HG02623 (cell line): ENCODE results near the gene USP20.

ENCODE experiments used
- ATAC-seq: cut with Tn5 transposase; IDR thresholded peaks from one replicate; pipeline ENCODE4 v1.9.1; 2021; ENCODE audit warnings: moderate library complexity; ENCODE audit not compliant: unreplicated experiment

Gene USP20

GRCh38 chr9:129871046-129871445, 35.8 kb downstream of the USP20 start:
- no peak for ATAC-seq

DNA sequence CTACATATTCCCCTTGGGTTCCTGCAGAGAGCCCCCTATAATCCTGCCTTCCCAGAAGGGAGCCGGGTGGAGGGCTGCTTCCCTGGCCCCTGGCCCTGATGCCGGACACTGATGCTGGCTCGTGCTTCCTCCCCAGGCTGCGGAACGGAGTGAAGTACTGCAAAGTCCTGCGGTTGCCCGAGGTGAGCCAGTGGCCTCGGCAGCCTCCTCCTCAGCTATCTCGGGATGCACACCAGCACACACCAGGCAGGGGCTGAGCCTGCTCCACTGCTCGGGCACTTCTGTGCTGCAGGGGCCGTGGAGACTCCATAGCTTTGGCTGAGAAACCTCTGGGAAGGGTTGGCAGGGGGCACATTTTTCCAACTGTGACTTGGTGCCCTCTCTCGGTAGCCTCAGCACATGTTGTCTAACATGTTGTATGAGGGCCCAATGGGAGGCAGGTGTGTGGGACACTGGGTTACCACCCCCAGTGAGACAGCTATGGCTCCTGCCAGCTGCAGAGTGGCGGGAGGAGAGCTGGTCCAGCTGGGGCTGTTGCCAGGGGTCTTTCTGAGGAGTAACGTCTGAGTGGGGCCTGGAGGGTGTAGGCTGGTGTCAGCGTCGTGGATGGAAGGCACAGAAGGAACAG, 38.4 kb downstream of the USP20 start:
- ATAC-seq = no peak

GRCh38 chr9:129874261-129875101, 39.2 kb downstream of the USP20 start:
- ATAC-seq = no peak

GRCh38 chr9:129875181-129875611, 39.9 kb downstream of the USP20 start:
- no peak for ATAC-seq

DNA sequence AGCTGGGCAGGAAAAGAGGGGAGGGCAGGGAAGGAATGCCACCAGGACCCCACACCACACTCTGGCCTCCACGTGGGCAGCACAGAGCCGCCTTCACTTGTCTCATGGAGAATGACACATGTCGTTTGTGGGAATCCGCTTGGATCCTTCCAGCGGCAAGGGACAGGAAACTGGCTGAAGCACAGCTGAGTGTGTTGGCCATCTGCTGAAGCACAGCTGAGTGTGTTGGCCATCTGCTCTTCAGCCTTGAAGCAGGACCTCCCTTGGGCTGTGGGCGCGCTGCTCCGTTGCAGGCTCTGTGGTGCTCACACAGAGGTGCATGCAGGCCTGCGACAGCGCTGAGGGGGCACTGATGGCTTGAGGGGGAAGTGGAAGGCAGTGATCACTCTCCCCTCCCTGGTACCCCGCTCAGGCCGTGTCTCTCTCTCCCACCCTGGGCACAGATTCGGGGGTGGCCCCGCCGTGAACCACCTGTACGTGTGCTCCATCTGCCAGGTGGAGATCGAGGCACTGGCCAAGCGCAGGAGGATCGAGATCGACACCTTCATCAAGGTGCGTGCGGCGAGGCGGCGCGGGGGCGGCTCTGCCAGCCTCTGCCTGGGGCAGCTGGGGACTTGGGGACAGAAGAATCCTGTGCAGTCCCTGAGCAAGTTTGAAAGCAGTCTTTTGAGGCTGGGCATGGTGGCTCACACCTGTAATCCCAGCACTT, 40.6 kb downstream of the USP20 start:
- ATAC-seq = no peak

DNA sequence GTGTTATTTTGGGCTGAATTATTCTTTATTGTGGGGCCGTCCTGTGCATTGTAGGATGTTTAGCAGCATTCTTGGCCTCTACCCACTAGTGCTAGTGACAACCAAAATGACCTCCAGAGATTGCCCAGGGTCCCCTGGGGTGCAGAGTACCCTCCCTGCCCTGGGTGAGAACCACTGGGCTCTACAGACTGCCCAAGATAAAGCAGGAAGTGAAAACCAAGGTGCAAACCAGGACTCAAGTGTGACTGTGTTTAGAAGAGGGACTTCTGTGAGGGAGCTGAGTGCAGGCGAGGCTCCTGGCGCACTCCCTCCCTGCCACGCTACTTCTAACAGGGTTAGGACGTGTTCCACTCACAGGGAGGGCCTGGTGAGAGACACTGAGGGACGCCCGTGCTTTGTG, 41.6 kb downstream of the USP20 start:
- ATAC-seq = no peak

DNA sequence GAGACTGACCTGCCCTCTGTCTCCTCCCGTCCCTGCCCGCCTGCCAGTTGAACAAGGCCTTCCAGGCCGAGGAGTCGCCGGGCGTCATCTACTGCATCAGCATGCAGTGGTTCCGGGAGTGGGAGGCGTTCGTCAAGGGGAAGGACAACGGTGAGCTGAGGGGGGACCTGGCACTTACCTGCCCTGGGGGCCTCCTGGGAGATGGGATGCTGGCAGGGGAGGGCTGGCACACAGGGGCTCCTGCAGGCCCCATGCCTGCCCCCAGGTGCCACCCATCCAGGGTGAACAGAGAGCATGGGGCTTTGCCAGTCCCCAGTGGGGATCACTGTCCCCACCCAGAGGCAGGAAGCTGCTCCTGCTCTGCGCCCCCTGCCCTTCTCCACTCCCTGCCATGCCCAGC, 43.0 kb downstream of the USP20 start:
- ATAC-seq = no peak

DNA sequence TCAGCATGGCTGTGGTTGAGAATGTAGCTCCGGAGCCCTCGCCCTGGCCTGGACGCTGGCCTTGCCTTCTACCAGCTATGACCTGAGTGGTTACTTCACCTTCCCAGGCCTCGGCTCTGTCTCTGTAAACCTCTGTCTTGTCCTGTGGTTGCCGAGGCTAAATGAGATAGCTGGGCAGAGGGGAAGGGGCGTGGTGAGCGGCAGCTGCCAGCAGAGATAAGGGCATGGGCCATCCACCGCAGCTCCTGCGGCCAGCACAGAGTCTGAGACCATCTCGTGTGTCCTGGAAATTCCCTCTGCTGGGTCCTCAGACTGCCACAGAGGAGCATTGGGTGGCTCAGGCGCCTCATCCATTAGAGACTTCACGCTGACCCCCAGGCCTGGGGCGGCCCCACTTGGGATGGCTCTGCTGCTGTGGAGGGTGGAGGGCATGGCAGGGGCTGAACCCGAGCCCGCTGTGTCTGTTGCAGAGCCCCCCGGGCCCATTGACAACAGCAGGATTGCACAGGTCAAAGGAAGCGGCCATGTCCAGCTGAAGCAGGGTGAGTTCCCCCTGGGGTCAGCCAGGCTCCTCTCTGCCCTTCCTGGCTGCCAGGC, 43.9 kb downstream of the USP20 start:
- no peak for ATAC-seq

GRCh38 chr9:129879991-129880653, 44.9 kb downstream of the USP20 start:
- no peak for ATAC-seq

GRCh38 chr9:129880654-129881546, 45.6 kb downstream of the USP20 start:
- no peak for ATAC-seq

GRCh38 chr9:129881547-129882324, 46.5 kb downstream of the USP20 start:
- ATAC-seq = no peak

- ATAC-seq = peak; percentile 39
Observed at GRCh38 chr9:129884220-129885017, 49.2 kb downstream of the USP20 start.

GRCh38 chr9:129885018-129885669, 49.9 kb downstream of the USP20 start:
- ATAC-seq = no peak

- peak; percentile 21 for ATAC-seq
Observed at GRCh38 chr9:129885670-129886106, 50.4 kb downstream of the USP20 start.

DNA sequence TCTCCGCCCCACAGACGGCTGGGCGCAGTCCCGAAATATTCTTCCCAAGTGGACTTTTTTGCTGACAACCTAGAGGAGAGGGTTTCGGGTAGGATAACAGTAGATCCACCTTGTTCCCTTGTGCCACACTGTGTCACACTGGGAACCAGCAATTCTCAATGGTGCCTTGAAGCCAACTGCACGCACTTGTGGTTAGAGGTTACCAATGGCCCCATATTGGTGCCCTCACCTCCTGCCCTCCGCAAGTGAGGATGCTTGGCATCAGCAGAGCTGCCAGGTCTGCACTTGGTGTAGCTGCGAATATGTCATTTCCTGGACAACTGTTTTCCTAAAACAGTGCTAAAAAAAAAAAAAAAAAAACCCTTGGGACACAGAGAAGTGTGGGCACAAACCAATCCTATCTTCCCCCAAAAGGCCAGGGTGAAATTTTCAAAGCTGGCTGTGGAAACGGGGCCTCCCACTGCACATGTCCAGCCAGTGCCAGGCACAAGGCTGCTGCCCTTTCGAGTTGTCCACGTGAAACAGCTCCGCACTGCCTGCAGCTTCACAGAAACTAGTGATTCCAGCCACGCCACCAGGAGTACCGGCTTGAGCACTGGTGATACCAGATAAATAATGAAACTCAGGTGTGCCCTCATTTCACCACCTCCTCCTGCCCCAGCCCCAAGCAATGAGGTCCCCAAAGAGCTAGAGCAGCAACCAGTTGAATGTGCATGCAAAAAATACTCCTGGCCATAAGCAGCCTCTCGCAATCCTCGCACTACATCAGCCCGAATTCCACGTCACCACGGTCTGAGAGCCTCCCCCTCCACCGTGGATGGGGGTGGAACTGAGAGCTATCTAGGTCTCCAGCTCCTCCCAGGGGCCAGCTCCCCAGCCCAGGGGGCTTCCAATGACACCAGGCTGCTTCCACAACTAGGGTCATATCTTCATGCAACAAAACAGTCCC, 51.2 kb downstream of the USP20 start:
- no peak for ATAC-seq
